HepG2 (cell line): ENCODE data around the gene ATP8B1. TPM values are rescaled to one million over a fixed set of nuclear protein-coding genes. Genes with fewer than 3 reads are reported as not detected.

ENCODE experiments used
- ATF7 ChIP-seq, 2 experiments: fragments of 450-650 bp in 1 of 2; sonication (generic) in 1 of 2; formaldehyde crosslinking in 1 of 2; IDR thresholded peaks; 2 replicates each; pipeline versions ENCODE4 v1.4.0 to v1.6.1; 2016 to 2020; ENCODE audit warnings: antibody characterized with exemption in 1 of 2, mild to moderate bottlenecking in 1 of 2, missing genetic modification reagents in 1 of 2
- ATM ChIP-seq: fragments of 450-650 bp; IDR thresholded peaks from 2 replicates; pipeline ENCODE4 v1.7.1; 2017; ENCODE audit warnings: mild to moderate bottlenecking, borderline replicate concordance
- DRAP1 ChIP-seq: IDR thresholded peaks from 2 replicates; pipeline ENCODE4 v1.6.1; 2016; ENCODE audit warnings: missing genetic modification reagents, missing compliant biosample characterization
- GLI4 ChIP-seq: sonication (generic); formaldehyde crosslinking; IDR thresholded peaks from 2 replicates; pipeline ENCODE4 v1.5.1; 2020; ENCODE audit warnings: missing genetic modification reagents, mild to moderate bottlenecking, moderate library complexity, borderline replicate concordance
- HIVEP1 ChIP-seq: sonication (generic); formaldehyde crosslinking; IDR thresholded peaks from 2 replicates; pipeline ENCODE4 v1.4.0; 2020; ENCODE audit warnings: mild to moderate bottlenecking, missing genetic modification reagents
- KIAA2018 ChIP-seq: sonication (generic); formaldehyde crosslinking; IDR thresholded peaks from 2 replicates; pipeline ENCODE4 v1.5.0; 2020; ENCODE audit warnings: mild to moderate bottlenecking, missing genetic modification reagents, borderline replicate concordance
- MIER2 ChIP-seq: IDR thresholded peaks from 2 replicates; pipeline ENCODE4 v1.6.1; 2016; ENCODE audit warnings: missing biosample characterization, missing genetic modification reagents
- NR0B2 ChIP-seq: sonication (generic); formaldehyde crosslinking; IDR thresholded peaks from 2 replicates; pipeline ENCODE4 v1.4.0; 2020; ENCODE audit warnings: mild to moderate bottlenecking, missing genetic modification reagents
- POGZ ChIP-seq: sonication (generic); formaldehyde crosslinking; IDR thresholded peaks from 2 replicates; pipeline ENCODE4 v1.4.0; 2020; ENCODE audit warnings: mild to moderate bottlenecking, missing genetic modification reagents
- RORA ChIP-seq: sonication (generic); formaldehyde crosslinking; IDR thresholded peaks from 2 replicates; pipeline ENCODE4 v1.5.0; 2020; ENCODE audit warnings: mild to moderate bottlenecking, missing genetic modification reagents, moderate library complexity
- SKI ChIP-seq: fragments of 450-650 bp; IDR thresholded peaks from one replicate; pipeline ENCODE4 v1.6.1; 2018; ENCODE audit warnings: mild to moderate bottlenecking; ENCODE audit not compliant: partially characterized antibody
- ZGPAT ChIP-seq: IDR thresholded peaks from 2 replicates; pipeline ENCODE4 v1.6.1; 2016; ENCODE audit warnings: mild to moderate bottlenecking
- ZIK1 ChIP-seq: sonication (generic); formaldehyde crosslinking; IDR thresholded peaks from 2 replicates; pipeline ENCODE4 v1.5.0; 2020; ENCODE audit warnings: mild to moderate bottlenecking, low read depth, missing genetic modification reagents, borderline replicate concordance
- ZNF10 ChIP-seq: sonication (generic); formaldehyde crosslinking; IDR thresholded peaks from 2 replicates; pipeline ENCODE4 v1.4.0; 2020; ENCODE audit warnings: mild to moderate bottlenecking, low read depth, missing genetic modification reagents, borderline replicate concordance
- ZNF225 ChIP-seq: sonication (generic); formaldehyde crosslinking; IDR thresholded peaks from 2 replicates; pipeline ENCODE4 v1.4.0; 2020; ENCODE audit warnings: mild to moderate bottlenecking, missing genetic modification reagents
- ZNF703 ChIP-seq: sonication (generic); formaldehyde crosslinking; IDR thresholded peaks from 2 replicates; pipeline ENCODE4 v1.5.1; 2020; ENCODE audit warnings: missing genetic modification reagents, mild to moderate bottlenecking, moderate library complexity, borderline replicate concordance
- ZNF709 ChIP-seq: sonication (generic); formaldehyde crosslinking; IDR thresholded peaks from 2 replicates; pipeline ENCODE4 v1.5.0; 2020; ENCODE audit warnings: mild to moderate bottlenecking, missing genetic modification reagents
- ZSCAN9 ChIP-seq: IDR thresholded peaks from 2 replicates; pipeline ENCODE4 v1.6.1; 2016; ENCODE audit warnings: borderline replicate concordance
- polyA plus RNA-seq, 8 experiments: library from polyadenylated mRNA; depleted of rRNA in 3 of 8; stranded (reverse) in 7 of 8; unstranded in 1 of 8; fragments of >200 nt; fragmentation: Illumina TruSeq in 4 of 8; extraction: Trizol in 4 of 8; gene quantifications; 2 replicates each; pipeline versions ENCODE4 v1.2.1 to v1.2.3, GENCODE V29; 2011 to 2016; ENCODE audit warnings: low read depth in 4 of 8, missing spikeins in 1 of 8, mixed read lengths in 1 of 8; ENCODE audit not compliant: insufficient read depth in 1 of 8
- total RNA-seq, 5 experiments: library from RNA; depleted of rRNA; stranded (reverse); fragments of >200 nt; fragmentation: Illumina TruSeq; extraction: Trizol; gene quantifications; 2 replicates each; pipeline ENCODE4 v1.2.3, GENCODE V29; 2016; ENCODE audit warnings: low read depth in 1 of 5

Gene ATP8B1
- total and polyA plus RNA-seq, 2 of the 13 experiments (the other 11 are each of a cell fraction or from before 2014, with no cell fraction given), result 2.8 to 4.0 TPM

- TF ChIP-seq ATM (no peak), ZNF703 (CRISPR knock-in tag) (no peak), ZGPAT (CRISPR knock-in tag) (0 out of 2 replicates have a peak, but pooled peaks have one; percentile 34), ZIK1 (CRISPR knock-in tag) (no peak), SKI (no peak), NR0B2 (CRISPR knock-in tag) (no peak), ZNF709 (CRISPR knock-in tag) (0 out of 2 replicates have a peak, but pooled peaks have one; percentile 19), MIER2 (CRISPR knock-in tag) (0 out of 2 replicates have a peak, but pooled peaks have one; percentile 18), KIAA2018 (CRISPR knock-in tag) (no peak), DRAP1 (CRISPR knock-in tag) (no peak), POGZ (CRISPR knock-in tag) (0 out of 2 replicates have a peak, but pooled peaks have one; percentile 12), ZSCAN9 (CRISPR knock-in tag) (no peak), GLI4 (no peak), ATF7 (IDR thresholded peaks at IDR 0.05) (no peak), ATF7 (CRISPR knock-in tag; IDR thresholded peaks at IDR 0.05) (0 out of 2 replicates have a peak, but pooled peaks have one; percentile 40), RORA (CRISPR knock-in tag) (no peak), ZNF10 (CRISPR knock-in tag) (no peak), HIVEP1 (0 out of 2 replicates have a peak, but pooled peaks have one; percentile 32), ZNF225 (CRISPR knock-in tag) (no peak)
These were observed at the start of gene ATP8B1 (continued) for GRCh38 chr18:57803103-57803969.
